GM23338 (cell line): ENCODE measurements around the gene NSMCE4A. TPM values are rescaled to one million over a fixed set of nuclear protein-coding genes. Genes with fewer than 3 reads are reported as not detected.

Source experiments
- ATAC-seq: fragments of 200-7000 bp; cut with Tn5 transposase; 3 replicates; pipeline ENCODE4 v1.9.1; 2020
- DNase-seq: peaks from one replicate; pipeline ENCODE4 v3.0.0-alpha.2; 2015; ENCODE audit warnings: low spot score
- H2AFZ ChIP-seq: fragments of 200-600 bp; sonication (generic); 2 replicates; pipeline ENCODE4 v1.8.0; 2016; ENCODE audit warnings: antibody characterized with exemption, mild to moderate bottlenecking, moderate library complexity
- H3F3A ChIP-seq: fragments of 200-600 bp; sonication (generic); replicated peaks from 2 replicates; pipeline ENCODE4 v1.8.0; 2017; ENCODE audit warnings: antibody characterized with exemption, mixed run types, low read depth
- H3K27ac ChIP-seq: fragments of 200-600 bp; sonication (generic); 2 replicates; pipeline ENCODE4 v1.6.1; 2016; ENCODE audit warnings: low read depth
- H3K27me3 ChIP-seq: fragments of 200-600 bp; sonication (generic); 2 replicates; pipeline ENCODE4 v1.8.0; 2016; ENCODE audit warnings: mild to moderate bottlenecking, mixed run types, moderate library complexity; ENCODE audit not compliant: insufficient read depth
- H3K36me3 ChIP-seq: fragments of 200-600 bp; sonication (generic); 2 replicates; pipeline ENCODE4 v1.8.0; 2016; ENCODE audit warnings: mild to moderate bottlenecking; ENCODE audit not compliant: insufficient read depth
- H3K4me1 ChIP-seq: fragments of 200-600 bp; sonication (generic); 2 replicates; pipeline ENCODE4 v1.8.0; 2016; ENCODE audit warnings: mild to moderate bottlenecking, moderate library complexity; ENCODE audit not compliant: insufficient read depth
- H3K4me2 ChIP-seq: fragments of 200-600 bp; sonication (generic); 2 replicates; pipeline ENCODE4 v1.7.1; 2017; ENCODE audit warnings: mixed run types
- H3K4me3 ChIP-seq: fragments of 200-600 bp; sonication (generic); 2 replicates; pipeline ENCODE4 v1.6.1; 2016; ENCODE audit warnings: mixed run types
- H3K79me2 ChIP-seq: fragments of 200-600 bp; sonication (generic); replicated peaks from 2 replicates; pipeline ENCODE4 v1.8.0; 2017; ENCODE audit warnings: mild to moderate bottlenecking; ENCODE audit not compliant: insufficient read depth
- H3K9me2 ChIP-seq: fragments of 200-600 bp; sonication (generic); 2 replicates; pipeline ENCODE4 v1.8.0; 2017; ENCODE audit not compliant: insufficient read depth
- H4K20me1 ChIP-seq: fragments of 200-600 bp; sonication (generic); replicated peaks from 2 replicates; pipeline ENCODE4 v1.8.0; 2017; ENCODE audit warnings: mild to moderate bottlenecking; ENCODE audit not compliant: insufficient read depth
- H3K27ac Mint-ChIP-seq: 2 replicates; pipeline ENCODE4 v1.8.0; 2020; ENCODE audit warnings: inconsistent platforms, mild to moderate bottlenecking, moderate library complexity, mixed read lengths
- H3K27me3 Mint-ChIP-seq: 3 replicates; pipeline ENCODE4 v1.8.0; 2022; ENCODE audit warnings: low read depth, mild to moderate bottlenecking, moderate library complexity, mixed read lengths, inconsistent platforms; ENCODE audit not compliant: insufficient read depth, poor library complexity
- H3K36me3 Mint-ChIP-seq: 3 replicates; pipeline ENCODE4 v1.8.0; 2021; ENCODE audit warnings: low read depth, mild to moderate bottlenecking, inconsistent platforms, moderate library complexity, mixed read lengths
- H3K4me1 Mint-ChIP-seq: 3 replicates; pipeline ENCODE4 v1.8.0; 2020; ENCODE audit warnings: mild to moderate bottlenecking, inconsistent platforms, mixed read lengths
- H3K4me3 Mint-ChIP-seq: 3 replicates; pipeline ENCODE4 v1.8.0; 2021; ENCODE audit warnings: moderate library complexity, mild to moderate bottlenecking, inconsistent platforms, mixed read lengths
- H3K9me3 Mint-ChIP-seq: 3 replicates; pipeline ENCODE4 v1.8.0; 2020; ENCODE audit warnings: moderate library complexity, mild to moderate bottlenecking, inconsistent platforms, mixed read lengths
- CREB1 ChIP-seq: fragments of 250-450 bp; sonication (Bioruptor Pico); IDR thresholded peaks from 2 replicates; pipeline ENCODE4 v1.5.0; 2020; ENCODE audit warnings: low read depth, mild to moderate bottlenecking, moderate library complexity
- CTCF ChIP-seq, 2 experiments: fragments of 200-600 bp in 1 of 2; sonication (generic) in 1 of 2; conservative IDR thresholded peaks; 2 replicates each; pipeline versions ENCODE4 v1.5.1 to v1.6.1; 2016 to 2017; ENCODE audit warnings: antibody characterized with exemption in 2 of 2, low read depth in 2 of 2, mild to moderate bottlenecking in 2 of 2, moderate library complexity in 1 of 2
- ETS1 ChIP-seq: IDR thresholded peaks from 2 replicates; pipeline ENCODE4 v1.6.1; 2016; ENCODE audit warnings: antibody characterized with exemption
- EZH2 ChIP-seq: fragments of 200-600 bp; sonication (generic); IDR thresholded peaks from one replicate; pipeline ENCODE4 v1.8.0; 2017; ENCODE audit warnings: antibody characterized with exemption, mild to moderate bottlenecking, low read depth; ENCODE audit not compliant: unreplicated experiment
- EZH2phosphoT487 ChIP-seq: fragments of 200-600 bp; sonication (generic); IDR thresholded peaks from one replicate; pipeline ENCODE4 v1.8.1; 2018; ENCODE audit warnings: antibody characterized with exemption; ENCODE audit not compliant: unreplicated experiment
- JUNB ChIP-seq: IDR thresholded peaks from one replicate; pipeline ENCODE4 v1.6.1; 2016; ENCODE audit warnings: antibody characterized with exemption; ENCODE audit not compliant: unreplicated experiment
- NANOG ChIP-seq: IDR thresholded peaks from 2 replicates; pipeline ENCODE4 v1.6.1; 2016; ENCODE audit warnings: antibody characterized with exemption, borderline replicate concordance
- POLR2AphosphoS5 ChIP-seq: IDR thresholded peaks from 2 replicates; pipeline ENCODE4 v1.6.1; 2016; ENCODE audit warnings: antibody characterized with exemption, low read depth
- STAT1 ChIP-seq: IDR thresholded peaks from one replicate; pipeline ENCODE4 v1.6.1; 2016; ENCODE audit warnings: antibody characterized with exemption; ENCODE audit not compliant: unreplicated experiment
- ZNF114 ChIP-seq: fragments of 250-450 bp; sonication (Bioruptor Pico); IDR thresholded peaks from 2 replicates; pipeline ENCODE4 v1.5.0; 2020; ENCODE audit warnings: mild to moderate bottlenecking, moderate library complexity
- ZNF331 ChIP-seq: fragments of 250-450 bp; sonication (Bioruptor Pico); IDR thresholded peaks from 2 replicates; pipeline ENCODE4 v1.5.0; 2020; ENCODE audit warnings: low read depth, mild to moderate bottlenecking, moderate library complexity
- ZNF462 ChIP-seq: fragments of 250-450 bp; sonication (Bioruptor Pico); IDR thresholded peaks from 2 replicates; pipeline ENCODE4 v1.5.0; 2020; ENCODE audit warnings: mild to moderate bottlenecking, moderate library complexity
- polyA plus RNA-seq: library from polyadenylated mRNA; unstranded; fragments of >200 nt; fragmentation: Nextera tagmentation; extraction: Ambion mirVana; gene quantifications from 2 replicates; pipeline ENCODE4 v1.2.1, GENCODE V29; 2016
- total RNA-seq: library from RNA; depleted of rRNA; stranded (reverse); fragments of >200 nt; shearing (Covaris generic); gene quantifications from 2 replicates; pipeline ENCODE4 v1.2.3, GENCODE V29; 2014
- TF ChIP-seq, protein P1 (sequence below): IDR thresholded peaks from one replicate; pipeline ENCODE4 v1.6.1; 2018; ENCODE audit warnings: antibody characterized with exemption; ENCODE audit not compliant: unreplicated experiment

Gene NSMCE4A
- total and polyA plus RNA-seq, 2 experiments from 2014 or later: 84.8 to 94.9 TPM

DNA sequence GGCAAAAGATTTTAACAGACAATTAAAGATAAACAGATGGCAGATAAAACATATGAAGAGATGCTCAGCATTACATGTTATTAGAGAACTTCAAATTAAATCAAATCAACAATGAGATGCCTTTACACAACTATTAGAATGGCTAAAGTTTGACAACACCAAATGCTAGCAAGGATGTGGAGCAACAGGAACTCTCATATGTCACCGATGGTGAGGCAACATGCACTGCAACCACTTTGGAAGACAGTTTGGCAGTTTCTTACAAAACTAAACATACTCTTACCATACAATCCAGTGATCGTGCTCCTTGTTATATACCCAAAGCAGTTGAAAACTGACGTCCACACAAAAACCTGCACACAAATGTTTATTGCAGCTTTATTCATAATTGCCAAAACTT is 33.5 kb downstream of the NSMCE4A start:
- ATAC-seq (no peak), DNase-seq (no peak)
- no peak overlapping the region for H3K4me2 ChIP-seq
- H3K4me3 ChIP-seq: no peak overlapping the region
- no peak overlapping the region for H2AFZ ChIP-seq
- Mint-ChIP-seq H3K4me3 (no peak overlapping the region), H3K27ac (no peak overlapping the region), H3K4me1 (no peaks in the 10 kb centered on the region), H3K9me3 (no peaks in the 10 kb centered on the region; the same call in 2 of the 3 replicates), H3K36me3 (no peaks in the 10 kb centered on the region), H3K27me3 (no peaks in the 10 kb centered on the region)
- H3K4me1 ChIP-seq: no peaks in the 10 kb centered on the region
- TF ChIP-seq CREB1 (CRISPR knock-in tag) (no peak), EZH2phosphoT487 (no peak), EZH2 (no peak), ZNF462 (CRISPR knock-in tag) (no peak), ETS1 (no peak), STAT1 (no peak), ZNF331 (no peak), CTCF (conservative IDR thresholded peaks at IDR 0.05; ENCODE audit: low read depth in 2 of 2) (no peak), NANOG (no peak), JUNB (no peak), POLR2AphosphoS5 (no peak), ZNF114 (no peak)
- TF ChIP-seq, protein P1, sequence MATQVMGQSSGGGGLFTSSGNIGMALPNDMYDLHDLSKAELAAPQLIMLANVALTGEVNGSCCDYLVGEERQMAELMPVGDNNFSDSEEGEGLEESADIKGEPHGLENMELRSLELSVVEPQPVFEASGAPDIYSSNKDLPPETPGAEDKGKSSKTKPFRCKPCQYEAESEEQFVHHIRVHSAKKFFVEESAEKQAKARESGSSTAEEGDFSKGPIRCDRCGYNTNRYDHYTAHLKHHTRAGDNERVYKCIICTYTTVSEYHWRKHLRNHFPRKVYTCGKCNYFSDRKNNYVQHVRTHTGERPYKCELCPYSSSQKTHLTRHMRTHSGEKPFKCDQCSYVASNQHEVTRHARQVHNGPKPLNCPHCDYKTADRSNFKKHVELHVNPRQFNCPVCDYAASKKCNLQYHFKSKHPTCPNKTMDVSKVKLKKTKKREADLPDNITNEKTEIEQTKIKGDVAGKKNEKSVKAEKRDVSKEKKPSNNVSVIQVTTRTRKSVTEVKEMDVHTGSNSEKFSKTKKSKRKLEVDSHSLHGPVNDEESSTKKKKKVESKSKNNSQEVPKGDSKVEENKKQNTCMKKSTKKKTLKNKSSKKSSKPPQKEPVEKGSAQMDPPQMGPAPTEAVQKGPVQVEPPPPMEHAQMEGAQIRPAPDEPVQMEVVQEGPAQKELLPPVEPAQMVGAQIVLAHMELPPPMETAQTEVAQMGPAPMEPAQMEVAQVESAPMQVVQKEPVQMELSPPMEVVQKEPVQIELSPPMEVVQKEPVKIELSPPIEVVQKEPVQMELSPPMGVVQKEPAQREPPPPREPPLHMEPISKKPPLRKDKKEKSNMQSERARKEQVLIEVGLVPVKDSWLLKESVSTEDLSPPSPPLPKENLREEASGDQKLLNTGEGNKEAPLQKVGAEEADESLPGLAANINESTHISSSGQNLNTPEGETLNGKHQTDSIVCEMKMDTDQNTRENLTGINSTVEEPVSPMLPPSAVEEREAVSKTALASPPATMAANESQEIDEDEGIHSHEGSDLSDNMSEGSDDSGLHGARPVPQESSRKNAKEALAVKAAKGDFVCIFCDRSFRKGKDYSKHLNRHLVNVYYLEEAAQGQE: no peak
- H3K27me3 ChIP-seq: no peaks in the 10 kb centered on the region
- no peaks in the 10 kb centered on the region for H3K36me3 ChIP-seq
- H3K27ac ChIP-seq: no peak overlapping the region
- H3K9me2 ChIP-seq: peaks cover 4% of the 10 kb centered on the region; the same call in 1 of the 2 replicates
- H3K79me2 ChIP-seq: no peaks in the 10 kb centered on the region
- H4K20me1 ChIP-seq: no peaks in the 10 kb centered on the region
- no peaks in the 10 kb centered on the region for H3F3A ChIP-seq
